Activated naive CD4-positive, alpha-beta T cell treated with anti-CD3 and anti-CD28 coated beads, Interleukin-2, amount 50 U/mL, for 72 hours (primary cell): ENCODE data around the gene C17orf75. TPM values are rescaled to one million over a fixed set of nuclear protein-coding genes. Genes with fewer than 3 reads are reported as not detected.
A peak's percentile ranks its signal among the peaks of the same experiment; 100 is the strongest.

Experiments
- ATAC-seq, 2 donors: fragments of 150-1000 bp; cut with Tn5 transposase; 2 replicates each; pipeline ENCODE4 v1.10.0; 2021; ENCODE audit warnings: mild to moderate bottlenecking in 2 of 2, moderate library complexity in 2 of 2
- DNase-seq, 2 donors: peaks; one replicate each; pipeline ENCODE4 v3.0.0; 2021 to 2022; ENCODE audit warnings: low spot score in 2 of 2
- H3K27ac Mint-ChIP-seq, 2 donors: one replicate each; pipeline ENCODE4 v1.8.0; 2022; ENCODE audit warnings: mild to moderate bottlenecking in 2 of 2, mixed read lengths in 2 of 2
- H3K36me3 Mint-ChIP-seq, 2 donors: one replicate each; pipeline ENCODE4 v1.8.0; 2022; ENCODE audit warnings: mixed read lengths in 2 of 2
- H3K9me3 Mint-ChIP-seq, 2 donors: one replicate each; pipeline ENCODE4 v1.8.0; 2022; ENCODE audit warnings: mixed read lengths in 2 of 2
- total RNA-seq, 2 donors: library from RNA; stranded (reverse); gene quantifications; one replicate each; pipeline ENCODE4 v1.2.3, GENCODE V29; 2022

The C17orf75 gene
- total RNA-seq, 2 donors from 2014 or later: 10.8 to 24.5 TPM

- ATAC-seq: peak; percentile 38 to 42
- Mint-ChIP-seq H3K27ac (peak overlapping the region; percentile 99 to 100), H3K36me3 (peaks cover 28 to 41% of the 10 kb centered on the region in 2 donors), H3K9me3 (no peaks in the 10 kb centered on the region)
- peak in 1 of 2 donors; percentile 30 for DNase-seq
These were observed 8.9 kb upstream of the C17orf75 start for GRCh38 chr17:32350666-32351418.

- H3K9me3 Mint-ChIP-seq: no peaks in the 10 kb centered on the region
- H3K36me3 Mint-ChIP-seq: peaks cover 28 to 34% of the 10 kb centered on the region in 2 donors
- ATAC-seq: peak; percentile 97 to 98
- DNase-seq: peak; percentile 94 to 95
- peak within 1 kb of the TSS; percentile 99 to 100 for H3K27ac Mint-ChIP-seq
These were observed 8.1 kb upstream of the C17orf75 start, which contains the start of gene ZNF207 for GRCh38 chr17:32349854-32350665. Gene ZNF207 (plus strand): TSS chr17:32350157. CDS start chr17:32350286, 129 bp downstream.

GRCh38 chr17:32349503-32349853 lies 7.5 kb upstream of the C17orf75 start:
- DNase-seq (peak in 1 of 2 donors; percentile 20), ATAC-seq (no peak)
- Mint-ChIP-seq H3K27ac (peak overlapping the region; percentile 99 to 100), H3K9me3 (no peaks in the 10 kb centered on the region), H3K36me3 (peaks cover 27 to 28% of the 10 kb centered on the region in 2 donors)

GRCh38 chr17:32348483-32348800 lies 6.5 kb upstream of the C17orf75 start:
- no peak for ATAC-seq
- H3K9me3 Mint-ChIP-seq: no peaks in the 10 kb centered on the region
- no peak overlapping the region for H3K27ac Mint-ChIP-seq
- H3K36me3 Mint-ChIP-seq: peaks cover 21 to 28% of the 10 kb centered on the region in 2 donors
- DNase-seq: no peak

- Mint-ChIP-seq H3K27ac (no peak overlapping the region), H3K9me3 (no peaks in the 10 kb centered on the region), H3K36me3 (peaks cover 18 to 20% of the 10 kb centered on the region in 2 donors)
- ATAC-seq: no peak
- no peak for DNase-seq
These were observed 4.1 kb upstream of the C17orf75 start for GRCh38 chr17:32345951-32346600.

GRCh38 chr17:32342603-32343325 lies 791 bp upstream of the C17orf75 start:
- Mint-ChIP-seq H3K9me3 (no peaks in the 10 kb centered on the region), H3K27ac (peak overlapping the region; percentile 90 to 95)

GRCh38 chr17:32341141-32341856 lies 674 bp downstream of the C17orf75 start:
- H3K27ac Mint-ChIP-seq: peak overlapping the region; percentile 90 to 97

More at GRCh38 chr17:32342603-32343325, 791 bp upstream of the C17orf75 start:
- no peak for ATAC-seq
- DNase-seq: no peak
- peaks cover 6 to 7% of the 10 kb centered on the region in 2 donors for H3K36me3 Mint-ChIP-seq

GRCh38 chr17:32335687-32336086 lies 6.3 kb downstream of the C17orf75 start:
- H3K9me3 Mint-ChIP-seq: no peaks in the 10 kb centered on the region
- H3K36me3 Mint-ChIP-seq: no peaks in the 10 kb centered on the region
- no peak overlapping the region for H3K27ac Mint-ChIP-seq
- DNase-seq (no peak), ATAC-seq (no peak)

More at GRCh38 chr17:32341141-32341856, 674 bp downstream of the C17orf75 start:
- Mint-ChIP-seq H3K36me3 (peaks cover 6 to 7% of the 10 kb centered on the region in 2 donors), H3K9me3 (no peaks in the 10 kb centered on the region)
- DNase-seq (peak in 1 of 2 donors; percentile 39), ATAC-seq (peak; percentile 38 to 57)

- H3K9me3 Mint-ChIP-seq: no peaks in the 10 kb centered on the region
- ATAC-seq: no peak
These were observed 6.9 kb downstream of the C17orf75 start for GRCh38 chr17:32335046-32335445.

GRCh38 chr17:32333187-32333586 lies 8.8 kb downstream of the C17orf75 start:
- ATAC-seq: no peak
- H3K36me3 Mint-ChIP-seq: no peaks in the 10 kb centered on the region
- DNase-seq: no peak
- H3K27ac Mint-ChIP-seq: no peak overlapping the region
- no peaks in the 10 kb centered on the region for H3K9me3 Mint-ChIP-seq

More at GRCh38 chr17:32335046-32335445, 6.9 kb downstream of the C17orf75 start:
- H3K27ac Mint-ChIP-seq: no peak overlapping the region
- no peak for DNase-seq
- no peaks in the 10 kb centered on the region for H3K36me3 Mint-ChIP-seq

GRCh38 chr17:32331243-32332040 lies 10.5 kb downstream of the C17orf75 start:
- Mint-ChIP-seq H3K27ac (peak overlapping the region in 1 of 2 donors; percentile 53), H3K9me3 (no peaks in the 10 kb centered on the region), H3K36me3 (no peaks in the 10 kb centered on the region)
- DNase-seq (no peak), ATAC-seq (no peak)

- Mint-ChIP-seq H3K9me3 (no peaks in the 10 kb centered on the region), H3K36me3 (no peaks in the 10 kb centered on the region), H3K27ac (no peak overlapping the region)
- no peak for DNase-seq
- peak in 1 of 2 donors; percentile 24 for ATAC-seq
These were observed 11.8 kb downstream of the C17orf75 start for GRCh38 chr17:32330147-32330546.

- no peaks in the 10 kb centered on the region for H3K9me3 Mint-ChIP-seq
- ATAC-seq (no peak), DNase-seq (no peak)
- H3K36me3 Mint-ChIP-seq: no peaks in the 10 kb centered on the region
- H3K27ac Mint-ChIP-seq: no peak overlapping the region
These were observed 14.1 kb downstream of the C17orf75 start for GRCh38 chr17:32327911-32328310.

- no peaks in the 10 kb centered on the region for H3K9me3 Mint-ChIP-seq
- ATAC-seq (peak; percentile 60 to 85), DNase-seq (peak in 1 of 2 donors; percentile 23)
- peak overlapping the region in 1 of 2 donors; percentile 58 for H3K27ac Mint-ChIP-seq
- no peaks in the 10 kb centered on the region for H3K36me3 Mint-ChIP-seq
These were observed 18.0 kb downstream of the C17orf75 start for GRCh38 chr17:32323811-32324491.
